PC-3 (cell line): Measurements from ENCODE around the gene FAM20B. TPM values are rescaled to one million over a fixed set of nuclear protein-coding genes. Genes with fewer than 3 reads are reported as not detected.
A peak's percentile ranks its signal among the peaks of the same experiment; 100 is the strongest.

Experiments used
- ATAC-seq: fragments of 200-7000 bp; cut with Tn5 transposase; 2 replicates; pipeline ENCODE4 v1.9.1; 2020; ENCODE audit warnings: mild to moderate bottlenecking, moderate library complexity
- BruUV-seq: library from RNA; stranded (reverse); fragments of 400-500 nt; replicated peaks from 2 replicates; lab custom pipeline; 2021; lab: Mats Ljungman, UMichigan
- CTCF ChIA-PET: fragments of 300-600 bp; sonication (Branson Sonifier 250); formaldehyde crosslinking; loops from one replicate; lab custom pipeline; 2022; ENCODE audit warnings: antibody characterized with exemption; lab: Charles Lee
- POLR2A ChIA-PET: fragments of 300-600 bp; sonication (Branson Sonifier 250); formaldehyde crosslinking; loops from one replicate; lab custom pipeline; 2022; ENCODE audit warnings: antibody characterized with exemption; ENCODE audit not compliant: unreplicated experiment; lab: Charles Lee
- DNase-seq: peaks from one replicate; pipeline ENCODE4 v3.0.0-alpha.2; 2015
- H2AFZ ChIP-seq: fragments of 300-600 bp; sonication (generic); 2 replicates; pipeline ENCODE4 v1.6.0; 2016; ENCODE audit warnings: antibody characterized with exemption, low read length
- H3F3A ChIP-seq: fragments of 300-600 bp; sonication (generic); one replicate; pipeline ENCODE4 v1.6.0; 2017; ENCODE audit warnings: antibody characterized with exemption, low read length, control low read depth, mild to moderate bottlenecking; ENCODE audit not compliant: unreplicated experiment
- H3K27ac ChIP-seq: fragments of 300-600 bp; sonication (generic); 2 replicates; pipeline ENCODE4 v1.5.1; 2016; ENCODE audit warnings: mild to moderate bottlenecking, low read length
- H3K27me3 ChIP-seq: fragments of 300-600 bp; sonication (generic); 2 replicates; pipeline ENCODE4 v1.6.1; 2016; ENCODE audit warnings: low read length, mixed read lengths
- H3K36me3 ChIP-seq: fragments of 300-600 bp; sonication (generic); 2 replicates; pipeline ENCODE4 v1.6.1; 2016; ENCODE audit warnings: low read depth, mixed run types, low read length, mixed read lengths
- H3K4me1 ChIP-seq: fragments of 300-600 bp; sonication (generic); 2 replicates; pipeline ENCODE4 v1.5.1; 2016; ENCODE audit warnings: low read length; ENCODE audit not compliant: insufficient read depth
- H3K4me2 ChIP-seq: fragments of 300-600 bp; sonication (generic); 2 replicates; pipeline ENCODE4 v1.6.0; 2016; ENCODE audit warnings: low read length
- H3K4me3 ChIP-seq: fragments of 300-600 bp; sonication (generic); 2 replicates; pipeline ENCODE4 v1.5.1; 2016; ENCODE audit warnings: mild to moderate bottlenecking, low read length, mixed read lengths
- H3K79me2 ChIP-seq: fragments of 300-600 bp; sonication (generic); 2 replicates; pipeline ENCODE4 v1.6.1; 2017; ENCODE audit warnings: low read length, mixed read lengths
- H3K9ac ChIP-seq: fragments of 300-600 bp; sonication (generic); 2 replicates; pipeline ENCODE4 v1.6.0; 2016; ENCODE audit warnings: mild to moderate bottlenecking, low read length
- H3K9me2 ChIP-seq: fragments of 300-600 bp; sonication (generic); replicated peaks from 2 replicates; pipeline ENCODE4 v1.6.1; 2016; ENCODE audit warnings: mixed run types, low read length, mixed read lengths
- H3K9me3 ChIP-seq: fragments of 300-600 bp; sonication (generic); 2 replicates; pipeline ENCODE4 v1.6.1; 2016; ENCODE audit warnings: low read length, mixed read lengths
- H4K20me1 ChIP-seq: fragments of 300-600 bp; sonication (generic); 2 replicates; pipeline ENCODE4 v1.6.1; 2016; ENCODE audit warnings: low read length, mixed read lengths
- EZH2 ChIP-seq: fragments of 300-600 bp; sonication (generic); IDR thresholded peaks from one replicate; pipeline ENCODE4 v1.6.1; 2017; ENCODE audit warnings: antibody characterized with exemption, mild to moderate bottlenecking, low read length; ENCODE audit not compliant: unreplicated experiment
- EZH2phosphoT487 ChIP-seq: fragments of 300-600 bp; sonication (generic); IDR thresholded peaks from 2 replicates; pipeline ENCODE4 v1.6.1; 2018; ENCODE audit warnings: mild to moderate bottlenecking, antibody characterized with exemption, low read length, borderline replicate concordance
- intact Hi-C: fragments of 100-400 bp; cut with micrococcal nuclease; formaldehyde crosslinking; loops from 2 replicates; pipeline ENCODE4 v1.9.0; 2023
- total RNA-seq: library from RNA; depleted of rRNA; stranded (reverse); fragments of >200 nt; gene quantifications from 2 replicates; pipeline ENCODE4 v1.2.3, GENCODE V29; 2014
- TF ChIP-seq, protein P1 (sequence below): fragments of 300-600 bp; sonication (generic); conservative IDR thresholded peaks from 2 replicates; pipeline ENCODE4 v1.5.1; 2017; ENCODE audit warnings: antibody characterized with exemption, low read depth, mild to moderate bottlenecking, low read length

FAM20B gene
- total RNA-seq, 1 experiment from 2014 or later = 21.1 TPM

DNA sequence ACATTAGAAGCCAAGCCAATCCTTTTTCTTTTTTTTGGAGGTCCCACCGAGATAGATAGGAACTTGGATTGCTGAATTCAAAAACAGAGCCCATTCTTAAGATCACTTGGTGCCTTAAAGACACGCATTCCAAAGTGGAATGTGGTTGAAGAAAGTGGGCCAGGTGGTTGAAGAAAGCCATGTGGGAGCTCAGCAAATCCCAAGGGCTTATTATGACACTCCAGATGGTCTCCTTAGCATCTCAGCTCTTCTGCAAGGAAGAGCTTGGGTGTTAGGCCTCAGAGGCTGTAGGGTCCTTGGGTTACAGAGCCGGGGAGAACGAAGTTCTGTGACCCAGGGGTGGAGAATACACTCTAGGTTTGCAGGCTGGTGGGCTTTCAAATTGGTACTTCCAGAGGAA, 69.7 kb downstream of the FAM20B start:
- intact Hi-C loops = no loop called here
- DNase-seq = no peak
- Histone ChIP-seq H3K9ac (no peak overlapping the region), H3F3A (no peaks in the 10 kb centered on the region), H3K4me3 (no peak overlapping the region), H3K36me3 (peaks cover 25% of the 10 kb centered on the region; the same call in 1 of the 2 replicates), H3K9me3 (no peaks in the 10 kb centered on the region), H3K79me2 (no peaks in the 10 kb centered on the region), H3K9me2 (no peaks in the 10 kb centered on the region), H3K4me2 (no peak overlapping the region), H3K27me3 (no peaks in the 10 kb centered on the region), H2AFZ (no peak overlapping the region), H3K4me1 (no peaks in the 10 kb centered on the region), H4K20me1 (no peaks in the 10 kb centered on the region), H3K27ac (no peak overlapping the region)
- TSS peak; percentile 89 for BruUV-seq
- ATAC-seq = no peak
- no peak for TF ChIP-seq EZH2
- TF ChIP-seq, protein P1, sequence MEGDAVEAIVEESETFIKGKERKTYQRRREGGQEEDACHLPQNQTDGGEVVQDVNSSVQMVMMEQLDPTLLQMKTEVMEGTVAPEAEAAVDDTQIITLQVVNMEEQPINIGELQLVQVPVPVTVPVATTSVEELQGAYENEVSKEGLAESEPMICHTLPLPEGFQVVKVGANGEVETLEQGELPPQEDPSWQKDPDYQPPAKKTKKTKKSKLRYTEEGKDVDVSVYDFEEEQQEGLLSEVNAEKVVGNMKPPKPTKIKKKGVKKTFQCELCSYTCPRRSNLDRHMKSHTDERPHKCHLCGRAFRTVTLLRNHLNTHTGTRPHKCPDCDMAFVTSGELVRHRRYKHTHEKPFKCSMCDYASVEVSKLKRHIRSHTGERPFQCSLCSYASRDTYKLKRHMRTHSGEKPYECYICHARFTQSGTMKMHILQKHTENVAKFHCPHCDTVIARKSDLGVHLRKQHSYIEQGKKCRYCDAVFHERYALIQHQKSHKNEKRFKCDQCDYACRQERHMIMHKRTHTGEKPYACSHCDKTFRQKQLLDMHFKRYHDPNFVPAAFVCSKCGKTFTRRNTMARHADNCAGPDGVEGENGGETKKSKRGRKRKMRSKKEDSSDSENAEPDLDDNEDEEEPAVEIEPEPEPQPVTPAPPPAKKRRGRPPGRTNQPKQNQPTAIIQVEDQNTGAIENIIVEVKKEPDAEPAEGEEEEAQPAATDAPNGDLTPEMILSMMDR = no peak
- TF ChIP-seq EZH2phosphoT487 = no peak
- CTCF ChIA-PET = no interaction called here
- POLR2A ChIA-PET = no interaction called here

DNA sequence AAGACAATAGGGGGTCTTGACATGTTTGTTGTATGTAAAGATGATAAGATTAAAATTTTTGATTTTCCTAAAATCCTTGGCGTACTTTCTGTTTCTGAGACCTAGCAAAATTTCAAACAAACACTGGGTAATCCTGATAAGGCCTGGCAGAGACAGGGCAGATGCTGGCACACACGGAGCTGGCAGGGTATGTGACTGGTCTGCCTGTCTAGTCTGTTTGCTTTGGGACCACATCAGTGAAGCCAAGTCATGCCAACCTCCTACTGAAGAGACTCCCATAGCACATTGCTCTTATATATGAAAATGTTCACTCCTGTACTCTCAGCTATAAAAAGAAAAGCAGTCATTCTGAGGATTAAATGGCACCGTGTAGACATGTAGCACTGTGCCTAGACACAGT, 70.2 kb downstream of the FAM20B start:
- Histone ChIP-seq H3K4me2 (no peak overlapping the region), H2AFZ (no peak overlapping the region), H4K20me1 (no peaks in the 10 kb centered on the region), H3F3A (no peaks in the 10 kb centered on the region), H3K79me2 (no peaks in the 10 kb centered on the region), H3K4me3 (no peak overlapping the region), H3K9me3 (no peaks in the 10 kb centered on the region), H3K27me3 (no peaks in the 10 kb centered on the region), H3K27ac (no peak overlapping the region), H3K4me1 (no peaks in the 10 kb centered on the region), H3K9me2 (no peaks in the 10 kb centered on the region), H3K9ac (no peak overlapping the region), H3K36me3 (peaks cover 29% of the 10 kb centered on the region; the same call in 1 of the 2 replicates)
- BruUV-seq = no TSS peak
- intact Hi-C loops = no loop called here
- ChIA-PET POLR2A (no interaction called here), CTCF (no interaction called here)
- ATAC-seq (no peak), DNase-seq (no peak)
- TF ChIP-seq, protein P1 = no peak
- no peak for TF ChIP-seq EZH2
- no peak for TF ChIP-seq EZH2phosphoT487

DNA sequence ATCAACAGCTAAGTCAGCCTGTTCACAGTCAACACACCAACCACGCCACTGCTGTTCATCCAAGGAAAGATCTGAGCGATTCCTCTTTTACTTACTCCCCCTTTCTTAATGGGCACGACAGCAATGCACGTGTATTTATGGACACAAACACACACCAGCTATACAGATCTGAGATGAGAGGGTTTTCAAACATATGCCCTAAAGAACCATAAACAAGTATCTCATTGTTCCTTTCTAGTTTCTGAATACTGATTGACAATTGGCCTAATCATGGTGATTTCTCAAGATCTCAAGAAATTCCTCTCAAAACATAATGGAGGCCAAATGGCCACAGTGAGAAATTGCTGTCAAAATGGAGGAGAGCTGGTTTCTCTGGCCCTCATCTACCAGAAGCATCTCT, 74.2 kb downstream of the FAM20B start:
- no peak overlapping the region for H3K4me2 ChIP-seq
- H3K36me3 ChIP-seq = peaks cover 18% of the 10 kb centered on the region; the same call in 1 of the 2 replicates
- intact Hi-C loops = no loop called here
- 0 out of 2 replicates have a peak, but pooled peaks cover 1% of the 10 kb centered on the region for H4K20me1 ChIP-seq
- no peak for ATAC-seq
- H3K79me2 ChIP-seq = no peaks in the 10 kb centered on the region
- no peak overlapping the region for H2AFZ ChIP-seq
- DNase-seq = no peak
- H3K9me2 ChIP-seq = no peaks in the 10 kb centered on the region
- no peak for TF ChIP-seq EZH2
- TF ChIP-seq EZH2phosphoT487 = no peak
- TF ChIP-seq, protein P1 = no peak
- H3K4me1 ChIP-seq = no peaks in the 10 kb centered on the region
- no peaks in the 10 kb centered on the region for H3K27me3 ChIP-seq
- no peaks in the 10 kb centered on the region for H3F3A ChIP-seq
- no TSS peak for BruUV-seq
- POLR2A ChIA-PET = no interaction called here
- no peaks in the 10 kb centered on the region for H3K9me3 ChIP-seq
- no peak overlapping the region for H3K9ac ChIP-seq
- H3K4me3 ChIP-seq = no peak overlapping the region
- CTCF ChIA-PET = no interaction called here
- no peak overlapping the region for H3K27ac ChIP-seq
